HG02852 (cell line): ENCODE data around the gene PRKRIP1.
"Not testable (repeated sequence)": the region's sequence is repeated elsewhere in the genome, so short reads cannot be mapped to it uniquely, and the experiment has no call there.

Experiments
- ATAC-seq: cut with Tn5 transposase; IDR thresholded peaks from one replicate; pipeline ENCODE4 v1.9.1; 2021; ENCODE audit warnings: mild to moderate bottlenecking, moderate library complexity; ENCODE audit not compliant: unreplicated experiment

PRKRIP1 gene

GRCh38 chr7:102395873-102396709 lies at the start of gene PRKRIP1:
TSS of gene PRKRIP1 (plus strand) at chr7:102396363. CDS start at chr7:102396412, 49 bp downstream.
- peak; percentile 96 for ATAC-seq

GRCh38 chr7:102346983-102347382 lies 49.2 kb upstream of the PRKRIP1 start:
- not testable (repeated sequence) for ATAC-seq

GRCh38 chr7:102356344-102356743 lies 39.8 kb upstream of the PRKRIP1 start, which contains the start of gene SPDYE6:
TSS of gene SPDYE6 (minus strand) at chr7:102356444. CDS start at chr7:102356023, 421 bp downstream.
- ATAC-seq, result not testable (repeated sequence)

- peak; percentile 97 for ATAC-seq
Observed at GRCh38 chr7:102363549-102364393, 32.4 kb upstream of the PRKRIP1 start.

GRCh38 chr7:102364394-102364886 lies 31.7 kb upstream of the PRKRIP1 start:
- not testable (repeated sequence) for ATAC-seq

GRCh38 chr7:102365390-102365789 lies 30.8 kb upstream of the PRKRIP1 start:
- ATAC-seq, result not testable (repeated sequence)

GRCh38 chr7:102370038-102370437 lies 26.1 kb upstream of the PRKRIP1 start:
- not testable (repeated sequence) for ATAC-seq

GRCh38 chr7:102372796-102373195 lies 23.4 kb upstream of the PRKRIP1 start:
- ATAC-seq, result not testable (repeated sequence)

- no peak for ATAC-seq
Observed at GRCh38 chr7:102376964-102377466, 19.1 kb upstream of the PRKRIP1 start.

- ATAC-seq, result not testable (repeated sequence)
Observed at GRCh38 chr7:102380837-102381236, 15.3 kb upstream of the PRKRIP1 start.

GRCh38 chr7:102381696-102382425 lies 14.3 kb upstream of the PRKRIP1 start:
- ATAC-seq, result not testable (repeated sequence)

GRCh38 chr7:102387064-102387463 lies 9.1 kb upstream of the PRKRIP1 start:
- ATAC-seq, result no peak

GRCh38 chr7:102389810-102390209 lies 6.4 kb upstream of the PRKRIP1 start:
- no peak for ATAC-seq

- peak; percentile 60 for ATAC-seq
Observed at GRCh38 chr7:102390697-102391484, 5.3 kb upstream of the PRKRIP1 start.

- no peak for ATAC-seq
Observed at GRCh38 chr7:102392330-102392729, 3.8 kb upstream of the PRKRIP1 start.

GRCh38 chr7:102393467-102393866 lies 2.7 kb upstream of the PRKRIP1 start:
- no peak for ATAC-seq

GRCh38 chr7:102395592-102395872 lies 631 bp upstream of the PRKRIP1 start:
- no peak for ATAC-seq

- ATAC-seq, result no peak
Observed at GRCh38 chr7:102396710-102397019, 502 bp downstream of the PRKRIP1 start.

GRCh38 chr7:102398543-102398942 lies 2.4 kb downstream of the PRKRIP1 start:
- ATAC-seq, result no peak

- no peak for ATAC-seq
Observed at GRCh38 chr7:102400360-102400759, 4.2 kb downstream of the PRKRIP1 start.
